ENCODE measurements around the gene FAM200B. TPM values are rescaled to one million over a fixed set of nuclear protein-coding genes. Genes with fewer than 3 reads are reported as not detected.

The FAM200B gene
- total RNA-seq, 1 donor from 2014 or later: 43.6 TPM

GRCh38 chr4:15696866-15697265 lies 15.2 kb downstream of the FAM200B start:
- Mint-ChIP-seq H3K27ac (no peak overlapping the region), H3K27me3 (no peaks in the 10 kb centered on the region), H3K4me1 (ENCODE audit: unreplicated experiment) (no peaks in the 10 kb centered on the region), H3K4me3 (no peak overlapping the region), H3K9me3 (no peaks in the 10 kb centered on the region), H3K36me3 (no peaks in the 10 kb centered on the region)
- DNase-seq (ENCODE audit: extremely low spot score, unreplicated experiment): no peak
- no peak for TF ChIP-seq CTCF (conservative IDR thresholded peaks at IDR 0.05)

- peak within 1 kb of the TSS; percentile 69 for H3K4me3 Mint-ChIP-seq
- TF ChIP-seq CTCF (conservative IDR thresholded peaks at IDR 0.05): no peak
- no peaks in the 10 kb centered on the region for H3K27me3 Mint-ChIP-seq
- H3K27ac Mint-ChIP-seq: peak within 1 kb of the TSS; percentile 11
- H3K36me3 Mint-ChIP-seq: no peaks in the 10 kb centered on the region
- H3K4me1 Mint-ChIP-seq (ENCODE audit: unreplicated experiment): peaks cover 14% of the 10 kb centered on the region
- H3K9me3 Mint-ChIP-seq: no peaks in the 10 kb centered on the region
- no peak for DNase-seq (ENCODE audit: extremely low spot score, unreplicated experiment)
These were observed 21.3 kb downstream of the FAM200B start, which contains the start of gene BST1 for GRCh38 chr4:15702941-15703403. Gene BST1 (plus strand): TSS chr4:15703065. CDS start chr4:15703145, 80 bp downstream.

- H3K9me3 Mint-ChIP-seq: no peaks in the 10 kb centered on the region
- peak overlapping the region; percentile 11 for H3K27ac Mint-ChIP-seq
- no peaks in the 10 kb centered on the region for H3K36me3 Mint-ChIP-seq
- no peaks in the 10 kb centered on the region for H3K27me3 Mint-ChIP-seq
- H3K4me1 Mint-ChIP-seq (ENCODE audit: unreplicated experiment): peaks cover 14% of the 10 kb centered on the region
- TF ChIP-seq CTCF (conservative IDR thresholded peaks at IDR 0.05): no peak
- H3K4me3 Mint-ChIP-seq: peak overlapping the region; percentile 1
- DNase-seq (ENCODE audit: extremely low spot score, unreplicated experiment): no peak
These were observed 21.8 kb downstream of the FAM200B start for GRCh38 chr4:15703439-15703838.

GRCh38 chr4:15704129-15704528 lies 22.5 kb downstream of the FAM200B start:
- H3K4me1 Mint-ChIP-seq (ENCODE audit: unreplicated experiment): peaks cover 14% of the 10 kb centered on the region
- peak overlapping the region; percentile 1 for H3K4me3 Mint-ChIP-seq
- DNase-seq (ENCODE audit: extremely low spot score, unreplicated experiment): no peak
- TF ChIP-seq CTCF (conservative IDR thresholded peaks at IDR 0.05): no peak
- no peaks in the 10 kb centered on the region for H3K27me3 Mint-ChIP-seq
- no peaks in the 10 kb centered on the region for H3K9me3 Mint-ChIP-seq
- no peaks in the 10 kb centered on the region for H3K36me3 Mint-ChIP-seq
- H3K27ac Mint-ChIP-seq: peak overlapping the region; percentile 25

- no peak overlapping the region for H3K27ac Mint-ChIP-seq
- DNase-seq (ENCODE audit: extremely low spot score, unreplicated experiment): no peak
- H3K9me3 Mint-ChIP-seq: no peaks in the 10 kb centered on the region
- H3K27me3 Mint-ChIP-seq: no peaks in the 10 kb centered on the region
- H3K4me3 Mint-ChIP-seq: no peak overlapping the region
- H3K36me3 Mint-ChIP-seq: no peaks in the 10 kb centered on the region
- H3K4me1 Mint-ChIP-seq (ENCODE audit: unreplicated experiment): peaks cover 14% of the 10 kb centered on the region
- no peak for TF ChIP-seq CTCF (conservative IDR thresholded peaks at IDR 0.05)
These were observed 25.2 kb downstream of the FAM200B start for GRCh38 chr4:15706646-15707362.
